Large intestine (tissue), 3 donors: ENCODE data around the gene KIAA2012. TPM values are rescaled to one million over a fixed set of nuclear protein-coding genes. Genes with fewer than 3 reads are reported as not detected.

Experiments
- DNase-seq, 2 donors: peaks; one replicate each; pipeline versions ENCODE4 v3.0.0 to v3.0.0-alpha.2; 2013
- H3K27ac ChIP-seq: one replicate; pipeline ENCODE4 v1.5.1; 2013; ENCODE audit warnings: low read length
- H3K27me3 ChIP-seq: 2 replicates; pipeline ENCODE4 v1.6.1; 2013; ENCODE audit warnings: low read length; ENCODE audit not compliant: control insufficient read depth, insufficient read depth
- H3K36me3 ChIP-seq: 2 replicates; pipeline ENCODE4 v1.6.1; 2013; ENCODE audit warnings: low read length; ENCODE audit not compliant: control insufficient read depth, insufficient read depth
- H3K4me1 ChIP-seq: one replicate; pipeline ENCODE4 v1.6.1; 2013; ENCODE audit warnings: low read length; ENCODE audit not compliant: control insufficient read depth, insufficient read depth
- H3K4me3 ChIP-seq: one replicate; pipeline ENCODE4 v1.5.1; 2013; ENCODE audit warnings: low read length
- H3K9me3 ChIP-seq: one replicate; pipeline ENCODE4 v1.6.1; 2013; ENCODE audit warnings: mild to moderate bottlenecking, low read depth, low read length, moderate library complexity; ENCODE audit not compliant: control insufficient read depth
- WGBS: methylation state at CpG from one replicate; pipeline ENCODE4 v1.1.5; 2013; ENCODE audit warnings: low lambda C conversion rate; ENCODE audit not compliant: insufficient coverage; 5-methylcytosine and 5-hydroxymethylcytosine counted together
- polyA plus RNA-seq: library from polyadenylated mRNA; unstranded; fragments of 120-200 nt; gene quantifications from one replicate; pipeline ENCODE4 v1.2.1, GENCODE V29; 2013

KIAA2012 gene
- polyA plus RNA-seq, 1 donor, result 0.28 TPM

GRCh38 chr2:202165208-202165607 is 92.2 kb downstream of the KIAA2012 start:
- no peaks in the 10 kb centered on the region for H3K9me3 ChIP-seq
- H3K36me3 ChIP-seq, result no peaks in the 10 kb centered on the region
- H3K4me1 ChIP-seq, result peaks cover 17% of the 10 kb centered on the region
- H3K27me3 ChIP-seq, result no peaks in the 10 kb centered on the region
- peak overlapping the region; percentile 70 for H3K27ac ChIP-seq
- peak in 1 of 2 donors; percentile 76 for DNase-seq
- WGBS, result no CpG with 5 or more reads among the region's 5 CpGs
- no peak overlapping the region for H3K4me3 ChIP-seq

GRCh38 chr2:202165945-202166344 is 92.9 kb downstream of the KIAA2012 start:
- H3K4me3 ChIP-seq, result no peak overlapping the region

DNA sequence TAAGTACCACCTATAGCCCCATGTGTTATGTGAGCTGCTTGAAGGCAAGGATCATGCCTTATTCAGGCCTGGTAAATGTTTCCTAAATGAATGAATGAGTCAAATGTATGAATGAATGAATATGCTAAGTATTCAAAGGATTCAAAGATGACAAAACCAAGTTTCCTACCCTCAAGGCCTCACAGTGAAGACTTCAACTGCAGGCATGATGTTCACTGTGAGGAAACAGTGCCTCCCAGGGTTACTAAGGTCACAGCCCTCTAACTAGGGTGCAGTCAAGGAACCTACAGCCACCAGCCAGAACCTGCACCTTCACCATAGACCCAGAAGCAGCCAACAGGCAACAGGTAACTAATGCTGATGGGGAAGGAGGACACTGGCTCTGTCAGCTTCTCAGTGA is 96.1 kb downstream of the KIAA2012 start:
- H3K9me3 ChIP-seq, result no peaks in the 10 kb centered on the region
- H3K4me3 ChIP-seq, result no peak overlapping the region
- no peak overlapping the region for H3K27ac ChIP-seq
- peaks cover 14% of the 10 kb centered on the region for H3K4me1 ChIP-seq
- peaks cover 3% of the 10 kb centered on the region for H3K27me3 ChIP-seq
- DNase-seq, result no peak
- H3K36me3 ChIP-seq, result no peaks in the 10 kb centered on the region

More at GRCh38 chr2:202165945-202166344, 92.9 kb downstream of the KIAA2012 start:
- H3K27ac ChIP-seq, result no peak overlapping the region
- H3K27me3 ChIP-seq, result peaks cover 3% of the 10 kb centered on the region
- no peak for DNase-seq
- no peaks in the 10 kb centered on the region for H3K9me3 ChIP-seq
- H3K36me3 ChIP-seq, result no peaks in the 10 kb centered on the region
- no CpG with 5 or more reads among the region's 1 CpG for WGBS
- H3K4me1 ChIP-seq, result peaks cover 17% of the 10 kb centered on the region

DNA sequence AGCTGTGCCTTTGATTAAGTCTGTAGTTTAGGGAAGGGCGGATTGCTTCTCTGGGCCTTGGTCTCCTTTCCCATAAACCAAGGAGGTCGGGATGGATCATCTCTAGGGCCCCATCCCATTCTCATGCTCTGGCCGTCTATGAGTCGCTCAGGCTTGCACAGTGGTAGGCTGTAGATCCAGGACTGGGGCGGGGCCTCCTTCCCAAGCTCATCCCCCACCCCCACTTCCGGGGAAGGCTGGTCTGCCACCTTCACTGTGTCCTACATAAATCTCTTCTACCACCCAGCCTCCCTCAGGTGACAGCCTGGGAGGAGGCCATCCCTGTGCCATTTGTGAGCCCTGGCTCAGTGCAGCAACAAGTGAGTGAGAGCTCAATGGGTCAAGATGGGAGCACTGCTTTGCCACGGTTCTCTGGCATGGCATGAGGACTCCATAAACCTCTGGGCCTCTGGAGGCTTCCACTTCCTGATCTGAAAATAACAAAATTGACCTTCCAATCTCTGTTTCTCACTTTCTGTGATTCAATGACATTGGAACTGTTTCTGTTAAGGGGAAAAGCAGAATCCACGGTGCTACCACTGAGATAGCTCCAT is 96.9 kb downstream of the KIAA2012 start:
- Histone ChIP-seq H3K9me3 (no peaks in the 10 kb centered on the region), H3K4me1 (peaks cover 6% of the 10 kb centered on the region), H3K27ac (no peak overlapping the region), H3K27me3 (peaks cover 3% of the 10 kb centered on the region), H3K36me3 (no peaks in the 10 kb centered on the region), H3K4me3 (no peak overlapping the region)
- WGBS, result no CpG with 5 or more reads among the region's 8 CpGs
- DNase-seq, result no peak

DNA sequence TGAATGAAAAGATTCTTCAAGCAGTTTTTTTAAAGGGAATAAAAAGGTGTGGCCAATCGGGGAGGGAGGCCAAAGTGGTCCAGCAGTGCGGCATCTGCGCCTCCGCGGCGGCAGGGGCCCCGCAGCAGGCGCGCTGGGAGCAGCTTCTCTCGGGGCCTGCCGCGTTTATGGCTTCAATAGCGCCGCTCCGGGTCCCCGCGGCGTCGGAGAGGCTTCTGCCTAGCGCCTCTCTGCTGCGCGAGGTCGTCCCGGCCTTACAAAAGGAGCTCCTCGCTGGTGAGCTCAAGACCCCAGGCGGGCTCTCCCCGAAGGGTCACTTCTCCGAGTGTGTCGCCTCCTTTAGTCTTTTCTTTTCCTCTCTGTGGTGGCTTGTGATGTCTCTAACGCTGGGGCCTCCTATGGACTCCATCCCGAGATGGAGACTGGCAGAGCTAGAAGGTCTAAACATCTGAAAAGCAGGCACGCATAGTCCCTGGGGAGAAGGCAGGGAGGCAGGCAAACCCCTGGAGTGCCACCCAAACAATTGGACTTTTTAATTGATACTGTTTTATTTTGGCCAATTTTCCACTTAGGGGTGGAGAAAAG is 98.3 kb downstream of the KIAA2012 start:
- Histone ChIP-seq H3K27me3 (peaks cover 3% of the 10 kb centered on the region), H3K9me3 (no peaks in the 10 kb centered on the region), H3K27ac (no peak overlapping the region), H3K4me1 (no peaks in the 10 kb centered on the region), H3K36me3 (no peaks in the 10 kb centered on the region), H3K4me3 (peak overlapping the region; percentile 27)
- DNase-seq, result peak in 1 of 2 donors; percentile 49
- WGBS, result no CpG with 5 or more reads among the region's 32 CpGs

DNA sequence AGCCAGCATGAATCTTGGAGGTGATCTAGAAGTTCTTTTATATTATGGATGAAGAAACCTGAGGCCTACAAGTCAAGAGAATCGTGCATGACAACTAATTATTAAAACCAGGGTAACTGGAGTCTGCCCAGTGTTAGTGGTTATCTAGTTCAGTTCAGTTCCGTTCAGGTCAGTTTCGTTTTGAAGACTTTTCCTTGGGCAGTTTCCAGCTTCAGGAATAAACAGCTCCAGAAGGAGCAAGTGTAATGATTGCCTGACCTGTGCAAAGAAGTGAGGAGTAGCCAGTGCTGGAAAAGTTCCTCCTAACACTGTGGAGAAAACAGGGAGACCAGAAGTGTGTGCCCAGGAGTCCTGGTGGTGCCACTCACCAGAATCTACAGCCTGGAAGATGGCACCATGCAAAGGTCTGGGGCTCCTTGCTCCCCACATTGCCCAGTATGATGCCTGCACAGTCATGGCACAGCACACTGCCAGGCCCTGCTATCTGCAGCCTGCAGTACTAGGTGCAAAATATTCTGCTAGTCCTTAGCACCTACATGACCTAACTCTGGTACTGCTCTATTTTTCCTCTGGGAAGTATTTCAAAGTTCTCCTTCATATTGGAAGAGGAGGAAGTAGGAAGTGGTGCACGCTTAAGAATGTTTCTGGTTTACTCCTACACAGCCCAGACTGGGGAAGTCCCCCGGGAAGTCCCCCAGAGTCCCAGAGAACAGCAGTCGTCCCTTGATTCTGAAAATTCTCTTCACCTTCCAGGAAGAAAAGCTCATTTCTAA is 99.6 kb downstream of the KIAA2012 start:
- Histone ChIP-seq H3K4me1 (no peaks in the 10 kb centered on the region), H3K27me3 (peaks cover 3% of the 10 kb centered on the region), H3K4me3 (no peak overlapping the region), H3K9me3 (no peaks in the 10 kb centered on the region), H3K36me3 (no peaks in the 10 kb centered on the region), H3K27ac (no peak overlapping the region)
- no CpG with 5 or more reads among the region's 6 CpGs for WGBS
- DNase-seq, result no peak

GRCh38 chr2:202178346-202178958 is 105.4 kb downstream of the KIAA2012 start:
- no peaks in the 10 kb centered on the region for H3K27me3 ChIP-seq
- no peak overlapping the region for H3K27ac ChIP-seq
- H3K4me1 ChIP-seq, result no peaks in the 10 kb centered on the region
- WGBS, result 0% methylated on average over 1 of the region's 7 CpGs
- H3K9me3 ChIP-seq, result no peaks in the 10 kb centered on the region
- no peaks in the 10 kb centered on the region for H3K36me3 ChIP-seq
- DNase-seq, result peak; percentile 36 to 44
- H3K4me3 ChIP-seq, result no peak overlapping the region

- peaks cover 16% of the 10 kb centered on the region for H3K4me1 ChIP-seq
- H3K9me3 ChIP-seq, result no peaks in the 10 kb centered on the region
- 56% methylated on average over 1 of the region's 2 CpGs for WGBS
- no peak overlapping the region for H3K4me3 ChIP-seq
- no peaks in the 10 kb centered on the region for H3K36me3 ChIP-seq
- no peak overlapping the region for H3K27ac ChIP-seq
- no peak for DNase-seq
- H3K27me3 ChIP-seq, result no peaks in the 10 kb centered on the region
Observed at GRCh38 chr2:202184557-202184956, 111.5 kb downstream of the KIAA2012 start.

DNA sequence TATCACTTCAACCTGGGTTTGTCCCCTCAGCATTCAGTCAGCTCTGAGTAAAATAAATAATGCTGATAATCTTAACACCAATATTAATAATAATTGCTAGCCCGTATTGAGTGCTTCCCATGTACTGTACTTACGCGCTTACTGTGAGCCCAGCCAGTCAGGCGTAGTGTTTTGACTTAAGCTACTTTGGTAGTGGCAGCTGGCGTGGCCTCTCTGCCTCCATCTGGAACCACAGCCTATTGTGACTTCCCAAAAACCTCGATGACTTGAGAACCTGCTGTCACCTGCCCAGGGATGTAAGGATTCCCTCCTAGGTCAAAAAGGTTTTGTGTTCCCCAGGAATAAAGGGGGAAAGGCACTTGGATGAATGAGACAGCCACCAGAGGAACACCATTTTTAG is 112.1 kb downstream of the KIAA2012 start:
- no CpG with 5 or more reads among the region's 6 CpGs for WGBS
- no peaks in the 10 kb centered on the region for H3K9me3 ChIP-seq
- no peaks in the 10 kb centered on the region for H3K36me3 ChIP-seq
- H3K27me3 ChIP-seq, result no peaks in the 10 kb centered on the region
- no peak overlapping the region for H3K27ac ChIP-seq
- peaks cover 16% of the 10 kb centered on the region for H3K4me1 ChIP-seq
- H3K4me3 ChIP-seq, result no peak overlapping the region
- DNase-seq, result no peak

GRCh38 chr2:202186641-202187202 is 113.7 kb downstream of the KIAA2012 start:
- DNase-seq, result no peak
- no peak overlapping the region for H3K4me3 ChIP-seq
- WGBS, result no CpG with 5 or more reads among the region's 4 CpGs
- H3K36me3 ChIP-seq, result no peaks in the 10 kb centered on the region
- H3K27me3 ChIP-seq, result no peaks in the 10 kb centered on the region
- H3K27ac ChIP-seq, result no peak overlapping the region
- peaks cover 16% of the 10 kb centered on the region for H3K4me1 ChIP-seq
- H3K9me3 ChIP-seq, result no peaks in the 10 kb centered on the region
